AG08396 (cell line): Measurements from ENCODE around the gene NLN.

Source experiments
- DNase-seq: peaks from one replicate; pipeline ENCODE4 v3.0.0; 2012; ENCODE audit warnings: low spot score, mixed read lengths

Gene NLN

GRCh38 chr5:65873181-65873750 is 151.3 kb downstream of the NLN start:
- no peak for DNase-seq

- no peak for DNase-seq
Observed at GRCh38 chr5:65874241-65874640, 152.2 kb downstream of the NLN start.

- DNase-seq, result no peak
Observed at GRCh38 chr5:65876496-65876895, 154.5 kb downstream of the NLN start.

GRCh38 chr5:65876970-65877369 is 155.0 kb downstream of the NLN start:
- DNase-seq, result no peak
